GM19035 (cell line): ENCODE results near the gene KRT83.

ENCODE experiments used
- ATAC-seq: cut with Tn5 transposase; IDR thresholded peaks from one replicate; pipeline ENCODE4 v1.9.1; 2021; ENCODE audit not compliant: unreplicated experiment

The KRT83 gene

GRCh38 chr12:52267266-52267665 lies 53.9 kb downstream of the KRT83 start:
- ATAC-seq: no peak

- no peak for ATAC-seq
Measured at GRCh38 chr12:52266514-52266913, 54.7 kb downstream of the KRT83 start.

- ATAC-seq: no peak
Measured at GRCh38 chr12:52264435-52264825, 56.8 kb downstream of the KRT83 start.
